Fibroblast of skin of abdomen (primary cell): ENCODE data around the gene MRPL10.
A peak's percentile ranks its signal among the peaks of the same experiment; 100 is the strongest.

Experiments
- DNase-seq: peaks from one replicate; pipeline ENCODE4 v3.0.0-alpha.2; 2013

Gene MRPL10

DNA sequence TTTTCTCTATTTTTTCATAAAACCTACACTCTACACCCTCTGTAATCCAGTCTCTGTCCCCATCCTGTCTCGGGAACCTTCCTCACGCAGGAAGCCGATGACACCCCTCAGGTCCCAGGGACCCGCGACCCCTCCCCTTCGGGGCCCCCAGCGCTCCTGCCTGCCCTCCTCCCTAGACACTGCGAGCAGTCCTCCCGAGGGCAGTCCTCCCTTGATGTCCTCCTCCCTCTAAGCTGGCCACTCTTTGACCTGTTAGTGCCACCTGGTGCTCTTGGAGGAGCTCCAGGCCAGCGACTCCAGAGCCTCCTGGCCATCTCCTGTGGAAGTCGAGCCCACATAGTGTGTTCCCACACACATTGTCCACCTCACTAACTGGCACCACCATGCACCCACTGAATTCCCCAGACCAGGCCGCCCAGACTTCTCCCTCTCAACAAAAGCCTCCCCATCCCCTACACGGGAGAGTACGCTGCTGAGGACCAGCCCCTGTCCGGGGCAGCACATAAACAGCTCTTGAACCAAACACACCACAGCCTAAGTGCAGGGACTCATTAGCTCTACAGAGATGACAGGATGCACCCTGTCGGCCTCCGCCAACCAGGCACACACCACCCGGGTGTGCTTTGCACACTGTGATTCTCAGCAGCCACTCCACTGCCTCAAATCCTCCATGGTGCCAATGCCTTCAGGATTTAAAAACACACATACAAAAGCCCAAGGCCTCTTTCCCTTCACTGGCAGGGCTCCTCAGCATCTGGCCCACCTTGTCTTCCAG, 19.0 kb downstream of the MRPL10 start:
- DNase-seq, result no peak

DNA sequence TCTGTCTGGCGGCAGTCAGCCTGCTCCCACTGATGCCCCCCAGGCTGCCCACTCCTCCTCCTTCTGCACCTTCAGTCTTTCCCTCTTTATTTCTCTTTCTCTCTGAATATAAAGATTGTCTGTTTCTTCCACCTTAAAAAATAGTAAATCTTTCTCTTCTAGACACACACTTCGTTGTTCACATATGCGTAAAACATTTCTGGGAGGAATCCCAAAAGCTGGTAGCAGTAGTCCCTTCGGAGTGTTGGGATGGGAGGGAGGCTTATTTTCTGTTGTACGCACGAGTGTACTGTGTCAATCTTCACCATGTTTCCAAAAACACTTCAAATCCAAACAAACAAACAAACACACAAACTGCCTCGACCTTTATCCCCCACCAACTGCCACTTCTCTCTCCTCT, 19.6 kb downstream of the MRPL10 start:
- DNase-seq, result no peak

DNA sequence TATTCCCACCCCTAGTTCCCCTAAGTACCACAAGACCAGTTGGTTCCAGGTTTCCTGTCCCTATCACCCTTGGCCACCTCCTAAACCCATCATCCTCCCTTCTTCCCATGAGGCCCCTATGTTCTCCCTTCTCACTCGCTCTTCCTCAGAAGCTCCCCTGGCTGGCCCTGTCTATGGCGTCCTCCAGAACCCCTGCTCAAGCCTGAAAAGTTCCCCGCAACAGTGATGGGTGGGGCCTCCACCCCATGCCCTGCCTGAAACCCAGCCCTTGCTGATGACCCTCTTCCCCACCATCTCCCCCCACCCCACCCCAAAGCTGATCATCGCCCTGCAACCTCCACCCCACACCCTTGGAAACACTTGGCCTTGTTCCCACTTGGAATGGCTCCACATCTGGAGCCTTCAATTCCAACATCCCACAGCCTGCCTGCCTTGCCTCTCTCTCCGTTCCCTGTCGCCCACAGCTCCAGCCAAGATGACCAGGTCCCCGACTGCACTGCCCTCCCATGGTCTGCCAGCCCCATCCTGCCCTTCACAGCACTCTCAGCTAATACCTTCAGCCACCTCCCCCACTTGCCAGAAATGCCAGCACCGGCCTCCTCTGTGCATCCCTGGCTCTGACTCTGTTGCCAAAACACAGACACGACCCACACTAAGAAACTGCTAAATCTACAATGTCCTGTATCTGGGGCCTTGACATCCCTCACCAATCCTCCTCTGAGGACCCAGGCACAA, 20.3 kb downstream of the MRPL10 start:
- no peak for DNase-seq

- DNase-seq, result peak; percentile 84
These were observed 21.0 kb downstream of the MRPL10 start for GRCh38 chr17:47810200-47810821.

GRCh38 chr17:47808830-47809480, 22.4 kb downstream of the MRPL10 start:
- DNase-seq, result no peak

GRCh38 chr17:47808036-47808829, 23.1 kb downstream of the MRPL10 start:
- no peak for DNase-seq

- no peak for DNase-seq
These were observed 23.9 kb downstream of the MRPL10 start for GRCh38 chr17:47807421-47807820.

GRCh38 chr17:47806913-47807255, 24.5 kb downstream of the MRPL10 start:
- no peak for DNase-seq

DNA sequence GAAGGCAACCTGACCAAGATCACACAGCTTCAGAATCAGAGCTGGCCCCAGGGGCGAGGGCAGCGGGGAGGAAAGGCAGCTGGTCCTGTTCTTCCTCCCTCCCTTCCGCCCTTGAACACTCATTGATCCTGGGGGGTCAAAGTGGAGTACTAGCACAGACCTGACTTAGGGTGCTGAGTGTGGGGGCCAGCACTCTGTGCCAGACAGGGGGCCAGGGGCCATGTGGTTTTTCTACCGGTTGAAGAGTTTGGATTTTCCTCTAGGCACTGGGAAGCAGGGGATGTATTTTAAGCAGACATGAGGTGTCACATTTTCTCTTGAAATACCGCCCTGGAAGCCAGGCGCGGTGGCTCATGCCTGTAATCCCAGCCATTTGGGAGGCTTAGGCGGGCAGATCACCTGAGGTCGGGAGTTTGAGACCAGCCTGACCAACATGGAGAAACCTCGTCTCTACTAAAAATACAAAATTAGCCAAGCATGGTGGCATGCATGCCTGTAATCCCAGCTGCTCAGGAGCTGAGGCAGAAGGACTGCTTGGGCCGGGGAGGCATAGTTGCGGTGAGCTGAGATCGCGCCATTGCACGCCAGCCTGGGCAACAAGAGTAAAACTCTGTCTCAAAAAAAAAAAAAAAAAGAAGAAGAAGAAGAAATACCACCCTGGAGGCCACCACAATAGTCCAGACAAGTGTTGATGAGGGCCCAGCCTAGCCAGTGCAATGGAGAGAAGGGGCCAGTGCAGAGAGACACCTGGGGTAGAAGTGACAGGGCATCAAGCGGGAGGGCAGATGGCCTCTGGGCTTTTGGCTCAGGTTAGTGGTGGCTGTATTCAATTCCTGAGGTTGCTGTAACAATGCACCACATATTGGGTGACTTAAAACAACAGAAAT, 25.1 kb downstream of the MRPL10 start:
- DNase-seq, result no peak

DNA sequence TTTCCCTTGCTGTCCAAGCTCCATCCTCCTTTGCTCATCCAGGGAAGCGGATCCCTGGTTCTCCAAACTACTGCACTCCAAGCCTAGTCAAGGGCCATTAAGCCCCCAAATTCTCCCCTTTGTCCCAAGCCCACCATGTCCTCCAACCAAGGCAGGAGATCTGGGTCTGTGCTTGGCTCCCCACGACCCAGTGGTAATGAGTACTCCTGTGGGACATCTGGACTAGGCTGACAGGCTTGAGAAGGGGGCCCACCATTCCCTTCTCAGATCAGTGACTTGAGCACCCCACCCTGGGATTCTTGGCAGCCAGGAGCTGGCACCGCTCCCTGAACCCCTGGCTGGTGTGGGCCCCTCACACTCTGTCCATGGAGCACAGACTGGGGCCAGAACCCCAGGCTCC, 26.9 kb downstream of the MRPL10 start:
- no peak for DNase-seq

GRCh38 chr17:47803751-47804150, 27.6 kb downstream of the MRPL10 start:
- no peak for DNase-seq

DNA sequence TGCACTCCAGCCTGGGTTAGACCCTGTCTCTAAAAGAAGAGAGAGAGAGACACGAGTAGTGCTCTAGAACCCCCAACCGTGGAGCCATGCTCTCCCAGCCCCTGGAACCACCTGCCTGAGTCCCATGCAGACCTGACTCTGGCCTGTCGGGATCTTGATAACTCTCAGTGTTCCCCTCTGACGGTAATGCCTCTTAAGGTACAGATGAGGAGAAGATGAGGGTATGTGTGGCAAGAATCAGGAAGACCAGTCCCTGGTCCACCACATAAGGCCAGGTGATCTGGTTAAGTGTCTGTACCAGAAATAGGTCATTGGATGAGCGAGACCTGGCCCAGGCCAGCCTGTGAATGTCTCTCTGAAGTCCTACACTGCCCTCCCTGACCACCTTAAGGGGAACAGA, 28.1 kb downstream of the MRPL10 start:
- no peak for DNase-seq

DNA sequence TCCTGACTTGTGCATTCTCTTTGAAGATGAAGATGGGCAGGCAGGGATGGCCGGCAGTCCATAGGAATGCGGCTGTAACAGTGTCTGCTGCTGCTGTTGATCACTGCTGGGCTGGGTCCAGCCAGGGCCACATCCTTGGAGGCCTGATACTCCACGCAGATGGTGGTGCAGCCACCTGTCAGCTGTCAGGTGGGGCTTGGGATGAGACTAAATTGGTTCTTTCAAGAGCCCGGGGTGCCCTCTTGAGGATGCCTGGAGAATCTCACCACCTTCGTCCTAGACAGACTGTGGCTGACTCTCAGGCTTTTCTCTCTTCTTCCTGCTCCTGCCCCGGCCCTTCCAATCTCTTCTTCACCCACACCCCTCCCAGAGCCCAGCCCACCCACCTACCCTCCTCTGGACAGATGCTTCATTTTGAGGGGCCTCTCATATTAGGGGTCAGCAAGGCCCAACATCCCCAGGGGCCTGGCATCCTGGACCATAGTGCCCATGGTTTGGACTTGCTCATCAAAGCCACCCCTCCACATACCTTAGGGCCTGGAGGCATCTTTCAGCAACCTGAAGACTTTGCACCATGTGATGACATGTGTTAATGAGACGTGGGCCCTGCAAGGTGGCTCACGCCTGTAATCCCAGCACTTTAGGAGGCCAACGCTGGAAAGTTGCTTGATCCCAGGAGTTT, 28.9 kb downstream of the MRPL10 start:
- DNase-seq, result peak; percentile 25

DNA sequence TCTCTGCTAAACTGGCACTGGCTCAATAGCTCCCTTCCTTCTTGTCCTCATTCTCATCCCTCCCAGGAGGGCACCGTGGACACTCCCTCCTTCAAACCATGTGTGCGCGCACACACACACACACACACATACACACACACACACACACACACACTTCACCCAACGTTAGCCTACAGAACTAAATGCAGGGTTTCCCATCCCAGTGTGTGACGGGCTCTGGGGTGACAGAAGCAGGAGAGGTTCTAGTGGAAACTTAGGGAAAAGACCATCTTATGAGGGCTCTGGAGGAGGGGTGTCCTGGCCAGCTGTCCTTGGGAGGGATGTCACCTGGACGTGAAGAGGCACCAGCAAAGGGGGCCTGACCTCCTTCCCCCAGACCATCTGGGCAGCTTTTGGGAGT, 29.4 kb downstream of the MRPL10 start:
- no peak for DNase-seq

DNA sequence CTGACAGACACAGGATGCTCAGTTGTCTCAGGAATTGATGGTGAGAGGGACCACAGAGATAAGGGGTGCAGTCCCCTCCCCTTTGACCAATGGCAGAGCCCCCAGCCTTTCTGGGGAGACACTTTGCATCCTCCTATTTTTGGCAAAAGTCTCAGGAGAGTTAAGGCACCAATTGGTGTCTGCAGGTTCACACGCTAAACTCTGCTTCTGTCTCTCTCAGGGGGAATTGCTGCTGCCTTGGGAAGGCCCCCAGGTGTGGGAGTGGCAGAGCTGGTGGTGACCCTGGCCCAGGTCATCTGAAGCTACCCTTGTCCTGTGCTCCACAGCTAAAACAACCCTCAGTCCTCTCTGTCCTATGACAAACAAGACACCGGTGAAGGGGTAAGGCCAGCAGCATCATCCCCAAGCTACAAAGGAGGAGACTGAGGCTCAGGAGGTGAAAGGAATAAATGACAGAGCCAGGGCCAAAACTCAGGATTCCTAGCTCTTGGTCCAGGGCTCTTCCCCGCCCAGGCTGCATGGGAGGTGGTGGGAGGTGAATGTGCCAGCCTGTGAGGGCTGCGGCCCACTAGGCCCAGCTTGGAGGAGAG, 30.1 kb downstream of the MRPL10 start:
- DNase-seq, result no peak

DNA sequence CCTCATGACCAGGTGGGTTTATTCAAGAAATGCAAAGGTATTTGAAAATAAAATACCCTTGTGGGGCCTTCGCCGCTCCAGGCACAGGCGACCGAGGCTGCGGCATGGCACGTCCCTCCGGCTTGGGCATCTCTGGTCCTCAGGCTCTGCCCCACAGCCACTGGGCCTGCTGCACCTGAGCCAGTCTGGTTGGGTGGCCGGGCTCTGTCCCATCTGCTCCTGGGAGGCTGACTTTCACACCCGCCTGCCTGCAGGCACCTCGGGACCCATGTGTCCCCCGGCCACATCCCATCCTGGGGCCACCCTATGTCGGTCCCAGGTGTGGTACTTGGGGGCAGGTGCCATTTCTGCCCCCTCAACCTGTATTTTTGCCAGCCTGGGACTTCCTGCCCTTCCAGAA, 30.7 kb downstream of the MRPL10 start:
- DNase-seq, result no peak

- DNase-seq, result no peak
These were observed 33.5 kb downstream of the MRPL10 start for GRCh38 chr17:47797797-47798196.

DNA sequence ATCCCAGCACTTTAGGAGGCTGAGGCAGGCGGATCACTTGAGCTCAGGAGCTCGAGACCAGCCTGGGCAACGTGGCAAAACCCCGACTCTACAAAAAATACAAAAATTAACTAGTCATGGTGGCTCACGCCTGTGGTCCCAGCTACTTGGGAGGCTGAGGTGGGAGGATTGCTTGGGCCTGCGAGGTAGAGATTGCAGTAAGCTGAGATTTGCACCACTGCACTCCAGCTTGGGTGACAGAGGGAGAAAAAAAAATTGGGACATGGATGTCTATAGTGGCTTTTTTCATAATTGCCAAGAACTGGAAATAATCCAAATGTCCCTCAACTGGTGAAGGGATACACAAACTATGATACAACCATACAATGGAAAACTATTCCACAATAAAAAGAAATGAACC, 38.4 kb downstream of the MRPL10 start:
- no peak for DNase-seq

DNA sequence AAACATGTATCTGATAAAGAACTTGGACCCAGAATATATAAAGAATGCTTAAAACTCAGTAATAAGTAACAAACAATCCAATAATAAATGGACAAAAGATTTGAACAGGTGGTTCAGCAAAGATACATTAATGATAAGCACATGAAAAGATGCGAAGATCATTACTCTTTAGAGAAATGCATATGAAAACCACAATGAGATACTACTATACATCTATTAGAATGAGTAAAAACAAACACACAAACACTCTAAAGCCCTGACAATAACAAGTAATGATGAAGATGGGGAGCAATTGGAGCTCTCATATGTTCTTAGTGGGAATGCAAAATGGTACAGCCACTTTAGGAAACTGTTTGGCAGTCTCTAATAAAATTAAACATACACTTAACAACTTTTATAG, 38.9 kb downstream of the MRPL10 start:
- no peak for DNase-seq

GRCh38 chr17:47791025-47791424, 40.3 kb downstream of the MRPL10 start:
- DNase-seq, result no peak
